ENCODE measurements around the gene TMEM272.

Gene TMEM272

GRCh38 chr13:51780099-51780498 is 64.9 kb downstream of the TMEM272 start:
- no peak for DNase-seq (ENCODE audit: low spot score)

GRCh38 chr13:51778392-51778791 is 66.6 kb downstream of the TMEM272 start:
- DNase-seq (ENCODE audit: low spot score): no peak

- no peak for DNase-seq (ENCODE audit: low spot score)
These were observed 67.1 kb downstream of the TMEM272 start for GRCh38 chr13:51777921-51778320.

GRCh38 chr13:51776179-51776578 is 68.8 kb downstream of the TMEM272 start:
- no peak for DNase-seq (ENCODE audit: low spot score)

- no peak for DNase-seq (ENCODE audit: low spot score)
These were observed 71.5 kb downstream of the TMEM272 start for GRCh38 chr13:51773515-51773914.

GRCh38 chr13:51772781-51773180 is 72.2 kb downstream of the TMEM272 start:
- DNase-seq (ENCODE audit: low spot score): no peak

- no peak for DNase-seq (ENCODE audit: low spot score)
These were observed 72.9 kb downstream of the TMEM272 start for GRCh38 chr13:51772105-51772455.

GRCh38 chr13:51771418-51772104 is 73.4 kb downstream of the TMEM272 start:
- DNase-seq (ENCODE audit: low spot score): no peak

GRCh38 chr13:51770681-51771417 is 74.1 kb downstream of the TMEM272 start:
- no peak for DNase-seq (ENCODE audit: low spot score)

- DNase-seq (ENCODE audit: low spot score): no peak
These were observed 74.8 kb downstream of the TMEM272 start for GRCh38 chr13:51770160-51770559.

- no peak for DNase-seq (ENCODE audit: low spot score)
These were observed 75.4 kb downstream of the TMEM272 start for GRCh38 chr13:51769455-51770127.

GRCh38 chr13:51768976-51769375 is 76.0 kb downstream of the TMEM272 start:
- no peak for DNase-seq (ENCODE audit: low spot score)

- DNase-seq (ENCODE audit: low spot score): no peak
These were observed 76.5 kb downstream of the TMEM272 start for GRCh38 chr13:51768378-51768921.

- DNase-seq (ENCODE audit: low spot score): no peak
These were observed 77.9 kb downstream of the TMEM272 start for GRCh38 chr13:51767100-51767499.

- no peak for DNase-seq (ENCODE audit: low spot score)
These were observed 79.8 kb downstream of the TMEM272 start for GRCh38 chr13:51765142-51765515.

- DNase-seq (ENCODE audit: low spot score): peak; percentile 65
These were observed 80.5 kb downstream of the TMEM272 start for GRCh38 chr13:51764184-51765141.

GRCh38 chr13:51763486-51763885 is 81.5 kb downstream of the TMEM272 start:
- DNase-seq (ENCODE audit: low spot score): no peak
